Measurements from ENCODE around the gene PDPN. TPM values are rescaled to one million over a fixed set of nuclear protein-coding genes. Genes with fewer than 3 reads are reported as not detected.

The PDPN gene
- total and polyA plus RNA-seq, 10 donors = 0.09 to 1.9 (median 0.38) TPM; not detected in 4

DNA sequence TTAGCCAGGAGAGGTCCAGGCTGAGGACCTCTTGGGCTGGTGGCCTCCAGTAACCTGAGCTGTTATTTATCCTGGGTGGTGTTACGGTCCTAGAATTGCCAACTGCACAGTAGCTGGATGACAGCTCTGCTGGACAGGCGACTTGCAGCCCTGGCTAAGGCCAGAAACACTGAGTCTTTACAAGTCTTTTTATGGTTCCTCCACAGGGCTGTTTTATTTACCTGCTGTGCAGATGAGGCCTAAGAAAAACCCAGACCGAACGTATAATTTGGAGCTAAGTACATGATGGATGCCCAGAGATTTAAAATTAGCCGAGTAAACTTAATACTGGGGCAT is 39.4 kb upstream of the PDPN start:
- H3K36me3 ChIP-seq = no peaks in the 10 kb centered on the region
- intact Hi-C loops (cut with DNase I; ENCODE audit: low total_unique reads) = no loop called here
- peaks cover 0 to 43% (median 0%) of the 10 kb centered on the region in 7 donors for H3K27me3 ChIP-seq (replicated peaks in 1 of 7)
- no peaks in the 10 kb centered on the region for H3K9me3 ChIP-seq
- TF ChIP-seq, protein P1, sequence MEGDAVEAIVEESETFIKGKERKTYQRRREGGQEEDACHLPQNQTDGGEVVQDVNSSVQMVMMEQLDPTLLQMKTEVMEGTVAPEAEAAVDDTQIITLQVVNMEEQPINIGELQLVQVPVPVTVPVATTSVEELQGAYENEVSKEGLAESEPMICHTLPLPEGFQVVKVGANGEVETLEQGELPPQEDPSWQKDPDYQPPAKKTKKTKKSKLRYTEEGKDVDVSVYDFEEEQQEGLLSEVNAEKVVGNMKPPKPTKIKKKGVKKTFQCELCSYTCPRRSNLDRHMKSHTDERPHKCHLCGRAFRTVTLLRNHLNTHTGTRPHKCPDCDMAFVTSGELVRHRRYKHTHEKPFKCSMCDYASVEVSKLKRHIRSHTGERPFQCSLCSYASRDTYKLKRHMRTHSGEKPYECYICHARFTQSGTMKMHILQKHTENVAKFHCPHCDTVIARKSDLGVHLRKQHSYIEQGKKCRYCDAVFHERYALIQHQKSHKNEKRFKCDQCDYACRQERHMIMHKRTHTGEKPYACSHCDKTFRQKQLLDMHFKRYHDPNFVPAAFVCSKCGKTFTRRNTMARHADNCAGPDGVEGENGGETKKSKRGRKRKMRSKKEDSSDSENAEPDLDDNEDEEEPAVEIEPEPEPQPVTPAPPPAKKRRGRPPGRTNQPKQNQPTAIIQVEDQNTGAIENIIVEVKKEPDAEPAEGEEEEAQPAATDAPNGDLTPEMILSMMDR (IDR thresholded peaks at IDR 0.05 in 8 of 11, conservative IDR thresholded peaks at IDR 0.05 in 3 of 11) = no peak
- TF ChIP-seq POLR2AphosphoS5 (IDR thresholded peaks at IDR 0.05) (no peak), POLR2A (IDR thresholded peaks at IDR 0.05) (no peak)
- no peak for DNase-seq
- no peaks in the 10 kb centered on the region for H3K4me1 ChIP-seq
- 65 to 77% (median 70%) methylated on average over 5 of the region's 5 CpGs for WGBS, 5 donors
- no peak overlapping the region for H3K4me3 ChIP-seq
- H3K27ac ChIP-seq = no peak overlapping the region

DNA sequence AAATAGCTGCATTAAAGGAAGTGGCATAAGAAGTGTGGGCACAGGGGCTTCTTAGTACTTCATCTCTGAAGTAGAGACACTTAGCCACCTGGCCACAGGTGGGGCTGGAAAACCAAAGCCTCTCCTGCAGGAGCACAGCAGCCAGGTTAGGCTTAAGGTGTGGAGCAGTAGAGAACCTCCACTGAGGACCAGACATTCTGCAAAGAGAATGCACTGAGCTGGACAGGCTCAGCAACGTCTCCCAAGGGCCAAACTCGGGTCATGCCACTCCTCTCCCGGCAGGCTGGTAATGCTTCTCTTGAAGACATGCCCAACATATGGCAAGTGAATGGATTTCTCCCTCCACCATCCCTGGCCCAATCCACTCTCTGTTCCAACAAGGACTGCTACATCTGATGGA is 36.8 kb upstream of the PDPN start:
- DNase-seq = no peak
- Histone ChIP-seq H3K27ac (no peak overlapping the region), H3K9me3 (no peaks in the 10 kb centered on the region), H3K36me3 (no peaks in the 10 kb centered on the region), H3K4me1 (no peaks in the 10 kb centered on the region), H3K27me3 (replicated peaks in 1 of 7) (peaks cover 0 to 40% (median 0%) of the 10 kb centered on the region in 7 donors), H3K4me3 (no peak overlapping the region)
- TF ChIP-seq, protein P1 (IDR thresholded peaks at IDR 0.05 in 8 of 11, conservative IDR thresholded peaks at IDR 0.05 in 3 of 11) = no peak
- TF ChIP-seq POLR2AphosphoS5 (IDR thresholded peaks at IDR 0.05) = no peak
- WGBS, 5 donors = 35 to 70% (median 62%) methylated on average over 3 of the region's 3 CpGs
- intact Hi-C loops (cut with DNase I; ENCODE audit: low total_unique reads) = no loop called here

- DNase-seq = no peak
Measured at GRCh38 chr1:13548281-13548680, 35.4 kb upstream of the PDPN start.

GRCh38 chr1:13549021-13549420 is 34.6 kb upstream of the PDPN start:
- intact Hi-C loops (cut with DNase I; ENCODE audit: low total_unique reads) = no loop called here
- Histone ChIP-seq H3K9me3 (no peaks in the 10 kb centered on the region), H3K27ac (no peak overlapping the region), H3K4me3 (no peak overlapping the region), H3K27me3 (replicated peaks in 1 of 7) (peaks cover 0 to 40% (median 0%) of the 10 kb centered on the region in 7 donors), H3K36me3 (no peaks in the 10 kb centered on the region), H3K4me1 (no peaks in the 10 kb centered on the region)
- no peak for TF ChIP-seq POLR2AphosphoS5 (IDR thresholded peaks at IDR 0.05)
- TF ChIP-seq, protein P1 (IDR thresholded peaks at IDR 0.05 in 8 of 11, conservative IDR thresholded peaks at IDR 0.05 in 3 of 11) = no peak
- TF ChIP-seq POLR2A (IDR thresholded peaks at IDR 0.05) = no peak
- no peak for DNase-seq
- 76 to 89% (median 86%) methylated on average over 6 of the region's 6 CpGs for WGBS, 5 donors

More at GRCh38 chr1:13548281-13548680, 35.4 kb upstream of the PDPN start:
- intact Hi-C loops (cut with DNase I; ENCODE audit: low total_unique reads) = no loop called here
- Histone ChIP-seq H3K4me1 (no peaks in the 10 kb centered on the region), H3K4me3 (no peak overlapping the region), H3K27me3 (replicated peaks in 1 of 7) (peaks cover 0 to 40% (median 0%) of the 10 kb centered on the region in 7 donors), H3K36me3 (no peaks in the 10 kb centered on the region), H3K9me3 (no peaks in the 10 kb centered on the region), H3K27ac (no peak overlapping the region)
- TF ChIP-seq POLR2AphosphoS5 (IDR thresholded peaks at IDR 0.05) (no peak), POLR2A (IDR thresholded peaks at IDR 0.05) (no peak)
- TF ChIP-seq, protein P1 (IDR thresholded peaks at IDR 0.05 in 8 of 11, conservative IDR thresholded peaks at IDR 0.05 in 3 of 11) = no peak
- 88 to 92% (median 90%) methylated on average over 6 of the region's 6 CpGs for WGBS, 5 donors
